CD4-positive, alpha-beta T cell treated with Interleukin-15 for 4 hours (primary cell): Measurements from ENCODE around the gene DPYD.

ENCODE experiments used
- DNase-seq: peaks from one replicate; pipeline ENCODE4 v3.0.0-alpha.2; 2020; ENCODE audit warnings: low spot score

Gene DPYD

GRCh38 chr1:97837161-97837560, 83.7 kb downstream of the DPYD start:
- DNase-seq = no peak

- DNase-seq = no peak
Observed at GRCh38 chr1:97834899-97835298, 85.9 kb downstream of the DPYD start.

- no peak for DNase-seq
Observed at GRCh38 chr1:97833881-97834280, 87.0 kb downstream of the DPYD start.

GRCh38 chr1:97832481-97832880, 88.4 kb downstream of the DPYD start:
- no peak for DNase-seq

GRCh38 chr1:97827887-97828286, 92.9 kb downstream of the DPYD start:
- DNase-seq = no peak

GRCh38 chr1:97826820-97827219, 94.0 kb downstream of the DPYD start:
- no peak for DNase-seq

GRCh38 chr1:97824624-97825023, 96.2 kb downstream of the DPYD start:
- no peak for DNase-seq

- no peak for DNase-seq
Observed at GRCh38 chr1:97824200-97824599, 96.6 kb downstream of the DPYD start.

- DNase-seq = no peak
Observed at GRCh38 chr1:97820470-97821188, 100.2 kb downstream of the DPYD start.

- DNase-seq = no peak
Observed at GRCh38 chr1:97816927-97817326, 103.9 kb downstream of the DPYD start.

- DNase-seq = no peak
Observed at GRCh38 chr1:97814804-97815203, 106.0 kb downstream of the DPYD start.

- no peak for DNase-seq
Observed at GRCh38 chr1:97814121-97814520, 106.7 kb downstream of the DPYD start.

GRCh38 chr1:97812076-97812475, 108.8 kb downstream of the DPYD start:
- DNase-seq = no peak

GRCh38 chr1:97806996-97807520, 113.8 kb downstream of the DPYD start:
- DNase-seq = no peak

- DNase-seq = no peak
Observed at GRCh38 chr1:97806326-97806725, 114.5 kb downstream of the DPYD start.

- DNase-seq = no peak
Observed at GRCh38 chr1:97805093-97805492, 115.7 kb downstream of the DPYD start.

- DNase-seq = no peak
Observed at GRCh38 chr1:97803026-97803425, 117.8 kb downstream of the DPYD start.

GRCh38 chr1:97802011-97802410, 118.8 kb downstream of the DPYD start:
- no peak for DNase-seq

GRCh38 chr1:97797403-97798183, 123.2 kb downstream of the DPYD start:
- no peak for DNase-seq

GRCh38 chr1:97796711-97797110, 124.1 kb downstream of the DPYD start:
- no peak for DNase-seq

- no peak for DNase-seq
Observed at GRCh38 chr1:97792655-97793054, 128.2 kb downstream of the DPYD start.

- DNase-seq = no peak
Observed at GRCh38 chr1:97791251-97791650, 129.6 kb downstream of the DPYD start.

- DNase-seq = no peak
Observed at GRCh38 chr1:97787231-97787630, 133.6 kb downstream of the DPYD start.
